ENCODE data around the gene GPR180.

The GPR180 gene

DNA sequence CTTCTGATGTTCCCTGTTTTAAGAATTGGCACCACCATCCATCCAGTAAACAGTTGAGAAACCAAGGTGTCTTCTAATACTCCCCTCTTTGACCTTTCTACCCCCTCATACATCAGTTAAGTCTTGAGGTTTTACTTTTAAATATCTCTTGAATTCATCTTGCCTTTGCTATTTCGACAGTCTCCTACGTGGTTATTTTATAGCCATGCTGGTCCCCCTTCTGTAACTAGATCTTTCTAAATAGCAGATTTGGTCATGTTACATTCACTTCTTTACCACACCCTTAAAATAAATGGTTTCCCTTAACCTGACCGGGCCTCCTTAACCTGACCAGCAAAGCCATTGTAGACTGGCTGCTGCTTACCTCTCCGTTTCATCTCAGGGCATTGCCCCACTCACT lies 5.4 kb downstream of the GPR180 start:
- TF ChIP-seq, protein P1, sequence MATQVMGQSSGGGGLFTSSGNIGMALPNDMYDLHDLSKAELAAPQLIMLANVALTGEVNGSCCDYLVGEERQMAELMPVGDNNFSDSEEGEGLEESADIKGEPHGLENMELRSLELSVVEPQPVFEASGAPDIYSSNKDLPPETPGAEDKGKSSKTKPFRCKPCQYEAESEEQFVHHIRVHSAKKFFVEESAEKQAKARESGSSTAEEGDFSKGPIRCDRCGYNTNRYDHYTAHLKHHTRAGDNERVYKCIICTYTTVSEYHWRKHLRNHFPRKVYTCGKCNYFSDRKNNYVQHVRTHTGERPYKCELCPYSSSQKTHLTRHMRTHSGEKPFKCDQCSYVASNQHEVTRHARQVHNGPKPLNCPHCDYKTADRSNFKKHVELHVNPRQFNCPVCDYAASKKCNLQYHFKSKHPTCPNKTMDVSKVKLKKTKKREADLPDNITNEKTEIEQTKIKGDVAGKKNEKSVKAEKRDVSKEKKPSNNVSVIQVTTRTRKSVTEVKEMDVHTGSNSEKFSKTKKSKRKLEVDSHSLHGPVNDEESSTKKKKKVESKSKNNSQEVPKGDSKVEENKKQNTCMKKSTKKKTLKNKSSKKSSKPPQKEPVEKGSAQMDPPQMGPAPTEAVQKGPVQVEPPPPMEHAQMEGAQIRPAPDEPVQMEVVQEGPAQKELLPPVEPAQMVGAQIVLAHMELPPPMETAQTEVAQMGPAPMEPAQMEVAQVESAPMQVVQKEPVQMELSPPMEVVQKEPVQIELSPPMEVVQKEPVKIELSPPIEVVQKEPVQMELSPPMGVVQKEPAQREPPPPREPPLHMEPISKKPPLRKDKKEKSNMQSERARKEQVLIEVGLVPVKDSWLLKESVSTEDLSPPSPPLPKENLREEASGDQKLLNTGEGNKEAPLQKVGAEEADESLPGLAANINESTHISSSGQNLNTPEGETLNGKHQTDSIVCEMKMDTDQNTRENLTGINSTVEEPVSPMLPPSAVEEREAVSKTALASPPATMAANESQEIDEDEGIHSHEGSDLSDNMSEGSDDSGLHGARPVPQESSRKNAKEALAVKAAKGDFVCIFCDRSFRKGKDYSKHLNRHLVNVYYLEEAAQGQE (IDR thresholded peaks at IDR 0.05; ENCODE audit: insufficient replicate concordance, low read depth), result no peak
- TF ChIP-seq GABPA (IDR thresholded peaks at IDR 0.05; ENCODE audit: low read depth) (no peak), POLR2AphosphoS5 (IDR thresholded peaks at IDR 0.05; ENCODE audit: low read depth) (no peak), SPI1 (IDR thresholded peaks at IDR 0.05; ENCODE audit: borderline replicate concordance, low read depth) (no peak)
- TF ChIP-seq, protein P2, sequence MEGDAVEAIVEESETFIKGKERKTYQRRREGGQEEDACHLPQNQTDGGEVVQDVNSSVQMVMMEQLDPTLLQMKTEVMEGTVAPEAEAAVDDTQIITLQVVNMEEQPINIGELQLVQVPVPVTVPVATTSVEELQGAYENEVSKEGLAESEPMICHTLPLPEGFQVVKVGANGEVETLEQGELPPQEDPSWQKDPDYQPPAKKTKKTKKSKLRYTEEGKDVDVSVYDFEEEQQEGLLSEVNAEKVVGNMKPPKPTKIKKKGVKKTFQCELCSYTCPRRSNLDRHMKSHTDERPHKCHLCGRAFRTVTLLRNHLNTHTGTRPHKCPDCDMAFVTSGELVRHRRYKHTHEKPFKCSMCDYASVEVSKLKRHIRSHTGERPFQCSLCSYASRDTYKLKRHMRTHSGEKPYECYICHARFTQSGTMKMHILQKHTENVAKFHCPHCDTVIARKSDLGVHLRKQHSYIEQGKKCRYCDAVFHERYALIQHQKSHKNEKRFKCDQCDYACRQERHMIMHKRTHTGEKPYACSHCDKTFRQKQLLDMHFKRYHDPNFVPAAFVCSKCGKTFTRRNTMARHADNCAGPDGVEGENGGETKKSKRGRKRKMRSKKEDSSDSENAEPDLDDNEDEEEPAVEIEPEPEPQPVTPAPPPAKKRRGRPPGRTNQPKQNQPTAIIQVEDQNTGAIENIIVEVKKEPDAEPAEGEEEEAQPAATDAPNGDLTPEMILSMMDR (IDR thresholded peaks at IDR 0.05; ENCODE audit: insufficient read depth, low read length), result no peak
- Histone ChIP-seq H3K27me3 (ENCODE audit: insufficient read depth, poor library complexity, severe bottlenecking) (no peaks in the 10 kb centered on the region), H3K4me3 (replicated peaks; ENCODE audit: insufficient read depth, low read length) (no peak overlapping the region), H3K27ac (replicated peaks) (no peak overlapping the region)
- DNase-seq (ENCODE audit: low read depth in 1 of 2, low spot score in 1 of 2), result no peak

DNA sequence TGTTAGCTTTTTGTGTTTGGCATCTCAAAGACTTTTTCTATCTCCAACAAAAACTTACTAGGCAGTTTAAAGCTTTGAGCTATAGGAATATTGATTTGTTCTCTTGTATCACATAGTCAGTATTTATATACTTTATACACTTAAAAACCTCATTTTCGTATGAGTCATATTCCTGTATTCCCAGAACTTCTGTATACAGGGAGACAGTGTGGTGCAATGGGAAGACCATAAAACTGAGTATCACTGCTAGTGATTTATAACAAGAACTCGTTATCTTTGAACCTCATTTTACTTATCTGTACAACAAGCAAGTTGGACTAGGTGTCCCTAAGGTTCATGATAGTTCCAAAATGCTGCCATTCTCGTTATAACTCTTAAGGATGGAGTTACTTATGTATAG lies 6.3 kb downstream of the GPR180 start:
- no peak for DNase-seq (ENCODE audit: low read depth in 1 of 2, low spot score in 1 of 2)
- Histone ChIP-seq H3K4me3 (replicated peaks; ENCODE audit: insufficient read depth, low read length) (no peak overlapping the region), H3K27ac (replicated peaks) (no peak overlapping the region), H3K27me3 (ENCODE audit: insufficient read depth, poor library complexity, severe bottlenecking) (no peaks in the 10 kb centered on the region)
- TF ChIP-seq GABPA (IDR thresholded peaks at IDR 0.05; ENCODE audit: low read depth) (no peak), SPI1 (IDR thresholded peaks at IDR 0.05; ENCODE audit: borderline replicate concordance, low read depth) (no peak), POLR2AphosphoS5 (IDR thresholded peaks at IDR 0.05; ENCODE audit: low read depth) (no peak)
- TF ChIP-seq, protein P1 (IDR thresholded peaks at IDR 0.05; ENCODE audit: insufficient replicate concordance, low read depth), result no peak
- TF ChIP-seq, protein P2 (IDR thresholded peaks at IDR 0.05; ENCODE audit: insufficient read depth, low read length), result no peak

DNA sequence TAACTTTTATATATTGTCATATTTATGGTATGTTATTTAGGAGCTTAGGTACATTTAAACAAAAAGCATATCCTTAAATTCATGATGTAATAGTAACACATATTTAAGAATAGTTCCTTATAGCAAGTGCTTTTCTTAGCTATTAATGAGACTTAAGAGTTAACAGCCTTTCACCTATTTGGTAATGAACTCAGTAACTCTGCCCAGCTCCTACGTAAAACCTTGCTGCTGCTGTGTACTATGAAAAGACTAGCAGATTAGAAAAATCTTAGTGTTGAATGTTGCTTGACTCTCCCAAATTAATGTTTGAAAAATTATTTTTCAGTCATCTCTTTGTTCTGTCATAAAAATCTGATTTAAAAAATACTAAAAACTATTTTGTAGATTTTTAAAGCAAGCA lies 6.9 kb downstream of the GPR180 start:
- Histone ChIP-seq H3K4me3 (replicated peaks; ENCODE audit: insufficient read depth, low read length) (no peak overlapping the region), H3K27me3 (ENCODE audit: insufficient read depth, poor library complexity, severe bottlenecking) (no peaks in the 10 kb centered on the region), H3K27ac (replicated peaks) (no peak overlapping the region)
- TF ChIP-seq SPI1 (IDR thresholded peaks at IDR 0.05; ENCODE audit: borderline replicate concordance, low read depth), result no peak
- TF ChIP-seq POLR2AphosphoS5 (IDR thresholded peaks at IDR 0.05; ENCODE audit: low read depth), result no peak
- TF ChIP-seq, protein P2 (IDR thresholded peaks at IDR 0.05; ENCODE audit: insufficient read depth, low read length), result no peak
- no peak for TF ChIP-seq GABPA (IDR thresholded peaks at IDR 0.05; ENCODE audit: low read depth)
- TF ChIP-seq, protein P1 (IDR thresholded peaks at IDR 0.05; ENCODE audit: insufficient replicate concordance, low read depth), result no peak
- DNase-seq (ENCODE audit: low read depth in 1 of 2, low spot score in 1 of 2), result no peak

Measured in HL-60 (cell line).